AG04450 (cell line): ENCODE measurements around the gene GTF3C4. TPM values are rescaled to one million over a fixed set of nuclear protein-coding genes. Genes with fewer than 3 reads are reported as not detected.

ENCODE experiments used
- CTCF ChIA-PET: fragments of 300-600, 350-600 bp; formaldehyde crosslinking; extraction: SDS; loops from one replicate; lab custom pipeline; 2022; ENCODE audit warnings: antibody characterized with exemption, inconsistent platforms; lab: Charles Lee
- POLR2A ChIA-PET: fragments of 350-600 bp; formaldehyde crosslinking; extraction: SDS; loops from one replicate; lab custom pipeline; 2021; ENCODE audit warnings: antibody characterized with exemption, inconsistent platforms; lab: Yijun Ruan, JAX
- DNase-seq: peaks from one replicate; pipeline ENCODE4 v3.0.0-alpha.2; 2011; ENCODE audit warnings: low read depth, low spot score
- H3K27ac ChIP-seq: one replicate; pipeline ENCODE4 v1.5.1; 2012; ENCODE audit warnings: low read depth, low read length, control low read depth
- H3K27me3 ChIP-seq: one replicate; pipeline ENCODE4 v1.6.0; 2012; ENCODE audit warnings: low read length; ENCODE audit not compliant: control insufficient read depth, insufficient read depth
- H3K4me3 ChIP-seq: 2 replicates; pipeline ENCODE4 v1.5.1; 2011; ENCODE audit warnings: mild to moderate bottlenecking, low read depth, low read length, control low read depth
- H3K9me3 ChIP-seq: 2 replicates; pipeline ENCODE4 v1.5.1; 2012; ENCODE audit warnings: low read length; ENCODE audit not compliant: control insufficient read depth, insufficient read depth
- CTCF ChIP-seq: IDR thresholded peaks from 2 replicates; pipeline ENCODE4 v1.5.1; 2011; ENCODE audit warnings: low read depth, low read length, control low read depth, inconsistent platforms
- polyA plus RNA-seq: library from polyadenylated mRNA; depleted of rRNA; stranded (reverse); fragments of >200 nt; gene quantifications from 2 replicates; pipeline ENCODE4 v1.2.3, GENCODE V29; 2011

GTF3C4 gene
- polyA plus RNA-seq, 1 experiment: 6.9 TPM

GRCh38 chr9:132646726-132647125 lies 23.5 kb upstream of the GTF3C4 start:
- Histone ChIP-seq H3K9me3 (no peaks in the 10 kb centered on the region), H3K27me3 (no peaks in the 10 kb centered on the region), H3K27ac (peak overlapping the region; percentile 95), H3K4me3 (no peak overlapping the region)
- no peak for TF ChIP-seq CTCF
- CTCF ChIA-PET: interaction anchor here (1.8 kb wide), 1 partner anchor 139 kb away, joined by 5 read pairs; no protein-coding TSS in a partner anchor
- no peak for DNase-seq
- POLR2A ChIA-PET: no interaction called here

GRCh38 chr9:132647355-132647754 lies 22.9 kb upstream of the GTF3C4 start:
- Histone ChIP-seq H3K27ac (peak overlapping the region; percentile 95), H3K27me3 (no peaks in the 10 kb centered on the region), H3K9me3 (no peaks in the 10 kb centered on the region), H3K4me3 (no peak overlapping the region)
- POLR2A ChIA-PET: interaction anchor here (0.5 to 1.0 kb wide), 2 partner anchors 23 to 75 kb away, joined by 3 to 5 read pairs; partner anchors contain the start of genes DDX31 and GTF3C4
- no peak for TF ChIP-seq CTCF
- CTCF ChIA-PET: interaction anchor here (1.8 kb wide), 1 partner anchor 140 kb away, joined by 5 read pairs; no protein-coding TSS in a partner anchor
- peak; percentile 96 for DNase-seq

- ChIA-PET POLR2A (interaction anchor here (0.5 to 1.0 kb wide), 2 partner anchors 22 to 76 kb away, joined by 3 to 5 read pairs; partner anchors contain the start of genes DDX31 and GTF3C4), CTCF (interaction anchor here (1.8 kb wide), 1 partner anchor 140 kb away, joined by 5 read pairs; no protein-coding TSS in a partner anchor)
- Histone ChIP-seq H3K27ac (peak overlapping the region; percentile 95), H3K4me3 (no peak overlapping the region), H3K27me3 (no peaks in the 10 kb centered on the region), H3K9me3 (no peaks in the 10 kb centered on the region)
- TF ChIP-seq CTCF: 0 out of 2 replicates have a peak, but pooled peaks have one; percentile 1
- no peak for DNase-seq
Measured at GRCh38 chr9:132647806-132648205, 22.5 kb upstream of the GTF3C4 start.

GRCh38 chr9:132648283-132648682 lies 22.0 kb upstream of the GTF3C4 start:
- no peaks in the 10 kb centered on the region for H3K27me3 ChIP-seq
- no peak for TF ChIP-seq CTCF
- H3K27ac ChIP-seq: peak overlapping the region; percentile 95
- DNase-seq: no peak
- POLR2A ChIA-PET: no interaction called here
- no peak overlapping the region for H3K4me3 ChIP-seq
- H3K9me3 ChIP-seq: no peaks in the 10 kb centered on the region
- CTCF ChIA-PET: interaction anchor here (0.7 kb wide), 1 partner anchor 332 kb away, joined by 3 read pairs; no protein-coding TSS in a partner anchor

GRCh38 chr9:132648685-132649084 lies 21.6 kb upstream of the GTF3C4 start:
- POLR2A ChIA-PET: no interaction called here
- no peak for DNase-seq
- H3K27ac ChIP-seq: no peak overlapping the region

More at GRCh38 chr9:132648685-132649084, 21.6 kb upstream of the GTF3C4 start:
- no peaks in the 10 kb centered on the region for H3K27me3 ChIP-seq
- no peak overlapping the region for H3K4me3 ChIP-seq
- CTCF ChIA-PET: interaction anchor here (0.7 to 0.9 kb wide), 2 partner anchors 141 to 332 kb away, joined by 3 to 4 read pairs; no protein-coding TSS in a partner anchor
- H3K9me3 ChIP-seq: no peaks in the 10 kb centered on the region
- TF ChIP-seq CTCF: no peak
